OCI-LY1 (cell line): Measurements from ENCODE around the gene BBS9.

Experiments
- H2AFZ ChIP-seq: fragments of 200-600 bp; sonication (generic), shearing (Covaris generic); 2 replicates; pipeline ENCODE4 v1.6.0; 2014; ENCODE audit warnings: antibody characterized with exemption, mild to moderate bottlenecking, low read length
- H3F3A ChIP-seq: fragments of 200-600 bp; sonication (generic), shearing (Covaris generic); 2 replicates; pipeline ENCODE4 v1.6.0; 2014; ENCODE audit warnings: mild to moderate bottlenecking, antibody characterized with exemption, low read length, moderate library complexity; ENCODE audit not compliant: insufficient read depth
- H3K27ac ChIP-seq: fragments of 200-600 bp; sonication (generic); 2 replicates; pipeline ENCODE4 v1.5.1; 2014; ENCODE audit warnings: low read length, mixed run types, mild to moderate bottlenecking, low read depth; ENCODE audit not compliant: poor library complexity, severe bottlenecking
- H3K27me3 ChIP-seq: fragments of 200-600 bp; sonication (generic); 2 replicates; pipeline ENCODE4 v1.6.0; 2014; ENCODE audit warnings: antibody characterized with exemption, mild to moderate bottlenecking, low read length, moderate library complexity; ENCODE audit not compliant: insufficient read depth
- H3K36me3 ChIP-seq: fragments of 200-600 bp; sonication (generic); 2 replicates; pipeline ENCODE4 v1.6.1; 2014; ENCODE audit warnings: mild to moderate bottlenecking, antibody characterized with exemption, low read length, moderate library complexity, mixed read lengths; ENCODE audit not compliant: insufficient read depth
- H3K4me1 ChIP-seq: fragments of 200-600 bp; sonication (generic); 2 replicates; pipeline ENCODE4 v1.5.1; 2014; ENCODE audit warnings: mild to moderate bottlenecking, low read length, moderate library complexity; ENCODE audit not compliant: insufficient read depth, severe bottlenecking
- H3K4me2 ChIP-seq: fragments of 200-600 bp; sonication (generic), shearing (Covaris generic); 2 replicates; pipeline ENCODE4 v1.6.1; 2014; ENCODE audit warnings: low read length
- H3K4me3 ChIP-seq: fragments of 200-600 bp; sonication (generic); 2 replicates; pipeline ENCODE4 v1.5.1; 2014; ENCODE audit warnings: low read length, low read depth, mild to moderate bottlenecking, mixed read lengths; ENCODE audit not compliant: poor library complexity, severe bottlenecking
- H3K79me2 ChIP-seq: fragments of 200-600 bp; shearing (Covaris generic); 2 replicates; pipeline ENCODE4 v1.6.1; 2016; ENCODE audit warnings: mixed run types, low read length, mixed read lengths; ENCODE audit not compliant: insufficient read depth
- H3K9ac ChIP-seq: fragments of 200-600 bp; sonication (generic), shearing (Covaris generic); 2 replicates; pipeline ENCODE4 v1.6.1; 2014; ENCODE audit warnings: mild to moderate bottlenecking, low read length, mixed read lengths
- H3K9me2 ChIP-seq: fragments of 200-600 bp; sonication (generic), shearing (Covaris generic); 2 replicates; pipeline ENCODE4 v1.6.1; 2014; ENCODE audit warnings: low read depth, mild to moderate bottlenecking, low read length, mixed read lengths
- H3K9me3 ChIP-seq: fragments of 200-600 bp; shearing (Covaris generic); 2 replicates; pipeline ENCODE4 v1.6.1; 2014; ENCODE audit warnings: low read length, mixed read lengths
- H4K20me1 ChIP-seq: fragments of 200-600 bp; sonication (generic), shearing (Covaris generic); 2 replicates; pipeline ENCODE4 v1.6.0; 2016; ENCODE audit warnings: mild to moderate bottlenecking, low read length; ENCODE audit not compliant: insufficient read depth
- CTCF ChIP-seq: fragments of 200-600 bp; sonication (generic), shearing (Covaris generic); IDR thresholded peaks from 2 replicates; pipeline ENCODE4 v1.5.1; 2017; ENCODE audit warnings: mild to moderate bottlenecking, antibody characterized with exemption, low read length, moderate library complexity, mixed read lengths
- EZH2 ChIP-seq: fragments of 200-600 bp; sonication (generic), shearing (Covaris generic); IDR thresholded peaks from 2 replicates; pipeline ENCODE4 v1.8.0; 2017; ENCODE audit warnings: borderline replicate concordance, mixed run types, mild to moderate bottlenecking, antibody characterized with exemption, low read length, moderate library complexity, mixed read lengths

The BBS9 gene

GRCh38 chr7:33604056-33604455 is 474.7 kb downstream of the BBS9 start:
- no peak overlapping the region for H3K27ac ChIP-seq
- H3K4me1 ChIP-seq, result no peaks in the 10 kb centered on the region
- H3K4me2 ChIP-seq, result no peak overlapping the region
- no peaks in the 10 kb centered on the region for H3K27me3 ChIP-seq
- no peak overlapping the region for H3K4me3 ChIP-seq
- H3K79me2 ChIP-seq, result no peaks in the 10 kb centered on the region
- H3K9me2 ChIP-seq, result no peaks in the 10 kb centered on the region
- no peaks in the 10 kb centered on the region for H4K20me1 ChIP-seq
- no peaks in the 10 kb centered on the region for H3K36me3 ChIP-seq
- no peaks in the 10 kb centered on the region for H3F3A ChIP-seq
- TF ChIP-seq EZH2, result no peak
- TF ChIP-seq CTCF, result no peak
- H3K9ac ChIP-seq, result no peak overlapping the region
- H2AFZ ChIP-seq, result no peak overlapping the region
- H3K9me3 ChIP-seq, result no peaks in the 10 kb centered on the region

GRCh38 chr7:33610918-33611317 is 481.6 kb downstream of the BBS9 start:
- no peak overlapping the region for H3K27ac ChIP-seq
- no peak overlapping the region for H3K4me3 ChIP-seq
- no peak overlapping the region for H3K4me2 ChIP-seq
- H3K4me1 ChIP-seq, result no peaks in the 10 kb centered on the region
- no peaks in the 10 kb centered on the region for H3K27me3 ChIP-seq
- no peaks in the 10 kb centered on the region for H4K20me1 ChIP-seq
- no peak overlapping the region for H3K9ac ChIP-seq
- no peaks in the 10 kb centered on the region for H3K79me2 ChIP-seq
- H3K36me3 ChIP-seq, result no peaks in the 10 kb centered on the region
- TF ChIP-seq EZH2, result no peak
- H3K9me3 ChIP-seq, result no peaks in the 10 kb centered on the region
- H3K9me2 ChIP-seq, result no peaks in the 10 kb centered on the region
- no peaks in the 10 kb centered on the region for H3F3A ChIP-seq
- H2AFZ ChIP-seq, result no peak overlapping the region

- Histone ChIP-seq H3K79me2 (no peaks in the 10 kb centered on the region), H3K27ac (no peak overlapping the region), H3K36me3 (no peaks in the 10 kb centered on the region), H3F3A (no peaks in the 10 kb centered on the region), H3K4me1 (no peaks in the 10 kb centered on the region), H4K20me1 (no peaks in the 10 kb centered on the region), H3K4me3 (no peak overlapping the region), H3K27me3 (no peaks in the 10 kb centered on the region), H2AFZ (no peak overlapping the region), H3K9me3 (no peaks in the 10 kb centered on the region), H3K9ac (no peak overlapping the region), H3K9me2 (no peaks in the 10 kb centered on the region), H3K4me2 (no peak overlapping the region)
- no peak for TF ChIP-seq EZH2
- TF ChIP-seq CTCF, result no peak
These were observed 483.1 kb downstream of the BBS9 start for GRCh38 chr7:33612442-33612841.

GRCh38 chr7:33614357-33615117 is 485.2 kb downstream of the BBS9 start:
- H3K27me3 ChIP-seq, result no peaks in the 10 kb centered on the region
- no peaks in the 10 kb centered on the region for H3K9me3 ChIP-seq
- no peak for TF ChIP-seq CTCF
- TF ChIP-seq EZH2, result no peak

More at GRCh38 chr7:33614357-33615117, 485.2 kb downstream of the BBS9 start:
- no peaks in the 10 kb centered on the region for H3K79me2 ChIP-seq
- H3K4me3 ChIP-seq, result no peak overlapping the region
- no peak overlapping the region for H3K9ac ChIP-seq
- H2AFZ ChIP-seq, result no peak overlapping the region
- no peak overlapping the region for H3K4me2 ChIP-seq
- H3K9me2 ChIP-seq, result no peaks in the 10 kb centered on the region
- H3K4me1 ChIP-seq, result no peaks in the 10 kb centered on the region
- no peaks in the 10 kb centered on the region for H3K36me3 ChIP-seq
- H4K20me1 ChIP-seq, result no peaks in the 10 kb centered on the region
- H3F3A ChIP-seq, result no peaks in the 10 kb centered on the region
- H3K27ac ChIP-seq, result no peak overlapping the region
